ENCODE data around the gene INIP.

DNA sequence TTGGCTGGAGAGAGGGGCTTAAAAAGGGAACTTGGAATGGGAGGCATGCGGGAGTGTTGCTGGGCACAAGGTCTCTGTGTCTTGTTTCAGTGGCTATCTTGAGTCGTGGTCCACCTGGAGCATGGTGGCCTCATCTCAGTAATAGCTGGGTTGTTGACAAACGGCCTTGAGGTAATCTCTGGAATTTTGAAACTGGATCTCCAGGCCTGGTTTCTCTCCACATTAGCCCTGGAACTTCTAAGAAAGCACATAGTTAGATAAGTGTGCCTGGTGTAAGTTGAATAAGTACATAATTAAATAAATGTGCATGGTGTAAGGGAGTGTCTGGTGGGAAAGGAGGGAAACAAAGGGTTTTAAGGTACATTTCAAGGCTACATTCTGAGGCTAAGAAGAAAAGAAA, 62.2 kb downstream of the INIP start:
- TF ChIP-seq ELF4 (IDR thresholded peaks at IDR 0.05) = no peak
- TF ChIP-seq PKNOX1 (IDR thresholded peaks at IDR 0.05) = no peak
- TF ChIP-seq FOXK2 (IDR thresholded peaks at IDR 0.05) = no peak
- TF ChIP-seq FOXA1 (IDR thresholded peaks at IDR 0.05) = no peak
- no peak for TF ChIP-seq FOXM1 (IDR thresholded peaks at IDR 0.05; ENCODE audit: borderline replicate concordance)
- no peak for TF ChIP-seq TARDBP (IDR thresholded peaks at IDR 0.05)
- no peak for TF ChIP-seq SUZ12 (IDR thresholded peaks at IDR 0.05)
- TF ChIP-seq ARNT (IDR thresholded peaks at IDR 0.05) = no peak
- TF ChIP-seq SP1 (IDR thresholded peaks at IDR 0.05) = no peak

Data from HEK293T (cell line).